DND-41 (cell line): ENCODE data around the gene NUDT4B.
"Not testable (repeated sequence)": the region's sequence is repeated elsewhere in the genome, so short reads cannot be mapped to it uniquely, and the experiment has no call there.

Experiments used
- CTCF ChIP-seq: IDR thresholded peaks from 2 replicates; pipeline ENCODE4 v1.5.1; 2012; ENCODE audit warnings: borderline replicate concordance, low read length, moderate library complexity, mild to moderate bottlenecking; ENCODE audit not compliant: poor library complexity, severe bottlenecking; ENCODE audit errors: extremely low read depth
- EZH2 ChIP-seq: IDR thresholded peaks from 3 replicates; pipeline ENCODE4 v1.6.1; 2012; ENCODE audit warnings: borderline replicate concordance, low read depth, mild to moderate bottlenecking, moderate library complexity, low read length, inconsistent platforms; ENCODE audit not compliant: severe bottlenecking

GRCh38 chr1:148703973-148704591 lies 44.5 kb upstream of the NUDT4B start:
- not testable (repeated sequence) for TF ChIP-seq CTCF, EZH2
